K562 (cell line): ENCODE data around the gene CPSF6. TPM values are rescaled to one million over a fixed set of nuclear protein-coding genes. Genes with fewer than 3 reads are reported as not detected.

ENCODE experiments used
- ASH1L ChIP-seq: fragments of 450-650 bp; IDR thresholded peaks from 2 replicates; pipeline ENCODE4 v1.6.1; 2018; ENCODE audit warnings: borderline replicate concordance, mild to moderate bottlenecking, low read depth; ENCODE audit not compliant: partially characterized antibody
- CHD1 ChIP-seq: fragments of 200-600 bp; sonication (generic); IDR thresholded peaks from one replicate; pipeline ENCODE4 v1.6.1; 2012; ENCODE audit warnings: mild to moderate bottlenecking, moderate library complexity, low read length, inconsistent platforms
- POU5F1 ChIP-seq: fragments of 150-350 bp; IDR thresholded peaks from 2 replicates; pipeline ENCODE4 v1.6.1; 2014; ENCODE audit warnings: borderline replicate concordance, low read length, low read depth, mild to moderate bottlenecking; ENCODE audit not compliant: partially characterized antibody
- SNRNP70 ChIP-seq: fragments of 200-400 bp; formaldehyde crosslinking; optimal IDR thresholded peaks from 2 replicates; pipeline ENCODE3; 2017; ENCODE audit warnings: low read depth, low read length
- TFAM ChIP-seq: fragments of 250-450 bp; sonication (Bioruptor Pico); conservative IDR thresholded peaks from 2 replicates; pipeline ENCODE4 v1.5.0; 2021; ENCODE audit warnings: mild to moderate bottlenecking, moderate library complexity
- ZFX ChIP-seq: sonication (generic); formaldehyde crosslinking; IDR thresholded peaks from 2 replicates; pipeline ENCODE4 v1.8.0; 2022; ENCODE audit warnings: mild to moderate bottlenecking, missing genetic modification reagents, moderate library complexity
- ZNF121 ChIP-seq: sonication (generic); formaldehyde crosslinking; conservative IDR thresholded peaks from 2 replicates; pipeline ENCODE4 v1.8.0; 2022; ENCODE audit warnings: missing genetic modification reagents
- polyA plus RNA-seq, 8 experiments: library from polyadenylated mRNA; depleted of rRNA in 4 of 8; stranded (reverse) in 5 of 8; unstranded in 3 of 8; fragments of >200 nt; fragmentation: Nextera tagmentation in 2 of 8; fragmentation: Illumina TruSeq in 1 of 8; extraction: Ambion mirVana in 2 of 8; extraction: Trizol in 1 of 8; gene quantifications; 2 replicates each; pipeline versions ENCODE4 v1.2.1 to v1.2.3, GENCODE V29; 2011 to 2014; ENCODE audit warnings: inconsistent platforms in 1 of 8, missing spikeins in 1 of 8
- total RNA-seq, 7 experiments: library from RNA; depleted of rRNA in 6 of 7; stranded (reverse); fragments of >200 nt in 6 of 7; fragmentation: Illumina TruSeq in 2 of 7; extraction: Trizol in 2 of 7; gene quantifications; 2 replicates each; pipeline versions ENCODE4 v1.2.1 to v1.2.3, GENCODE V29; 2011 to 2021; ENCODE audit warnings: low replicate concordance in 1 of 7
- TF ChIP-seq, protein P1 (sequence below): fragments of 450-650 bp; IDR thresholded peaks from 2 replicates; pipeline ENCODE4 v1.6.1; 2016; ENCODE audit warnings: low read depth, mild to moderate bottlenecking, moderate library complexity
- TF ChIP-seq, protein P2 (sequence below): sonication (generic); formaldehyde crosslinking; IDR thresholded peaks from 2 replicates; pipeline ENCODE4 v1.8.1; 2023; ENCODE audit warnings: mild to moderate bottlenecking, missing genetic modification reagents
- TF ChIP-seq, protein P3 (sequence below): sonication (generic); formaldehyde crosslinking; IDR thresholded peaks from 2 replicates; pipeline ENCODE4 v1.8.0; 2023; ENCODE audit warnings: missing genetic modification reagents, mild to moderate bottlenecking, borderline replicate concordance
- TF ChIP-seq, protein P4 (sequence below), 2 experiments: fragments of 450-650 bp; formaldehyde crosslinking in 1 of 2; IDR thresholded peaks; 2 replicates each; pipeline versions ENCODE4 v1.4.0 to v1.6.1; 2014 to 2020; ENCODE audit warnings: mild to moderate bottlenecking in 2 of 2, borderline replicate concordance in 1 of 2, low read depth in 1 of 2

Gene CPSF6
- total and polyA plus RNA-seq, 9 of the 15 experiments (the other 6 are each of a cell fraction or from before 2014, with no cell fraction given), result 34.3 to 129 (median 77.8) TPM

DNA sequence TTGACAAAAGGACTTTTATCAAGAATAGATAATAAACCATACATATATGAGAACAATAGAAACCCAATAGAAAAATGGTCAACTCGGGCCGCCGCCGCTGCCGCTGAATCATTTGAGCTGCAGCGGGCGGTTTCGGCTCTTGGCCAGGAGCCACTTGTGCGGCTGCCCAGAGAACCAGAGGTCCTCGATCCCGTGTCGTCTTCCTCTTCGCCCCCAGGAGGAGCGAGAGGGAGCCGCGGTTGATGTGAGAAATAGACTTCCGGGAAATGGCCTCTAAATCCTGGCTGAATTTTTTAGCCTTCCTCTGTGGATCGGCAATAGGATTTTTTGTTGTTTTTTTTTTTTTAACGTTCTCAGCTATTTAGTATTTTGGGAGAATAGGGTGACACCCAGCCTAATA, 44.8 kb downstream of the CPSF6 start (continued):
- TF ChIP-seq, protein P1, sequence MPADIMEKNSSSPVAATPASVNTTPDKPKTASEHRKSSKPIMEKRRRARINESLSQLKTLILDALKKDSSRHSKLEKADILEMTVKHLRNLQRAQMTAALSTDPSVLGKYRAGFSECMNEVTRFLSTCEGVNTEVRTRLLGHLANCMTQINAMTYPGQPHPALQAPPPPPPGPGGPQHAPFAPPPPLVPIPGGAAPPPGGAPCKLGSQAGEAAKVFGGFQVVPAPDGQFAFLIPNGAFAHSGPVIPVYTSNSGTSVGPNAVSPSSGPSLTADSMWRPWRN, result no peak
- TF ChIP-seq, protein P2, sequence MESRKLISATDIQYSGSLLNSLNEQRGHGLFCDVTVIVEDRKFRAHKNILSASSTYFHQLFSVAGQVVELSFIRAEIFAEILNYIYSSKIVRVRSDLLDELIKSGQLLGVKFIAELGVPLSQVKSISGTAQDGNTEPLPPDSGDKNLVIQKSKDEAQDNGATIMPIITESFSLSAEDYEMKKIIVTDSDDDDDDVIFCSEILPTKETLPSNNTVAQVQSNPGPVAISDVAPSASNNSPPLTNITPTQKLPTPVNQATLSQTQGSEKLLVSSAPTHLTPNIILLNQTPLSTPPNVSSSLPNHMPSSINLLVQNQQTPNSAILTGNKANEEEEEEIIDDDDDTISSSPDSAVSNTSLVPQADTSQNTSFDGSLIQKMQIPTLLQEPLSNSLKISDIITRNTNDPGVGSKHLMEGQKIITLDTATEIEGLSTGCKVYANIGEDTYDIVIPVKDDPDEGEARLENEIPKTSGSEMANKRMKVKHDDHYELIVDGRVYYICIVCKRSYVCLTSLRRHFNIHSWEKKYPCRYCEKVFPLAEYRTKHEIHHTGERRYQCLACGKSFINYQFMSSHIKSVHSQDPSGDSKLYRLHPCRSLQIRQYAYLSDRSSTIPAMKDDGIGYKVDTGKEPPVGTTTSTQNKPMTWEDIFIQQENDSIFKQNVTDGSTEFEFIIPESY (CRISPR knock-in tag), result no peak
- TF ChIP-seq, protein P3, sequence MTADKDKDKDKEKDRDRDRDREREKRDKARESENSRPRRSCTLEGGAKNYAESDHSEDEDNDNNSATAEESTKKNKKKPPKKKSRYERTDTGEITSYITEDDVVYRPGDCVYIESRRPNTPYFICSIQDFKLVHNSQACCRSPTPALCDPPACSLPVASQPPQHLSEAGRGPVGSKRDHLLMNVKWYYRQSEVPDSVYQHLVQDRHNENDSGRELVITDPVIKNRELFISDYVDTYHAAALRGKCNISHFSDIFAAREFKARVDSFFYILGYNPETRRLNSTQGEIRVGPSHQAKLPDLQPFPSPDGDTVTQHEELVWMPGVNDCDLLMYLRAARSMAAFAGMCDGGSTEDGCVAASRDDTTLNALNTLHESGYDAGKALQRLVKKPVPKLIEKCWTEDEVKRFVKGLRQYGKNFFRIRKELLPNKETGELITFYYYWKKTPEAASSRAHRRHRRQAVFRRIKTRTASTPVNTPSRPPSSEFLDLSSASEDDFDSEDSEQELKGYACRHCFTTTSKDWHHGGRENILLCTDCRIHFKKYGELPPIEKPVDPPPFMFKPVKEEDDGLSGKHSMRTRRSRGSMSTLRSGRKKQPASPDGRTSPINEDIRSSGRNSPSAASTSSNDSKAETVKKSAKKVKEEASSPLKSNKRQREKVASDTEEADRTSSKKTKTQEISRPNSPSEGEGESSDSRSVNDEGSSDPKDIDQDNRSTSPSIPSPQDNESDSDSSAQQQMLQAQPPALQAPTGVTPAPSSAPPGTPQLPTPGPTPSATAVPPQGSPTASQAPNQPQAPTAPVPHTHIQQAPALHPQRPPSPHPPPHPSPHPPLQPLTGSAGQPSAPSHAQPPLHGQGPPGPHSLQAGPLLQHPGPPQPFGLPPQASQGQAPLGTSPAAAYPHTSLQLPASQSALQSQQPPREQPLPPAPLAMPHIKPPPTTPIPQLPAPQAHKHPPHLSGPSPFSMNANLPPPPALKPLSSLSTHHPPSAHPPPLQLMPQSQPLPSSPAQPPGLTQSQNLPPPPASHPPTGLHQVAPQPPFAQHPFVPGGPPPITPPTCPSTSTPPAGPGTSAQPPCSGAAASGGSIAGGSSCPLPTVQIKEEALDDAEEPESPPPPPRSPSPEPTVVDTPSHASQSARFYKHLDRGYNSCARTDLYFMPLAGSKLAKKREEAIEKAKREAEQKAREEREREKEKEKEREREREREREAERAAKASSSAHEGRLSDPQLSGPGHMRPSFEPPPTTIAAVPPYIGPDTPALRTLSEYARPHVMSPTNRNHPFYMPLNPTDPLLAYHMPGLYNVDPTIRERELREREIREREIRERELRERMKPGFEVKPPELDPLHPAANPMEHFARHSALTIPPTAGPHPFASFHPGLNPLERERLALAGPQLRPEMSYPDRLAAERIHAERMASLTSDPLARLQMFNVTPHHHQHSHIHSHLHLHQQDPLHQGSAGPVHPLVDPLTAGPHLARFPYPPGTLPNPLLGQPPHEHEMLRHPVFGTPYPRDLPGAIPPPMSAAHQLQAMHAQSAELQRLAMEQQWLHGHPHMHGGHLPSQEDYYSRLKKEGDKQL (CRISPR knock-in tag), result no peak
- TF ChIP-seq, protein P4, sequence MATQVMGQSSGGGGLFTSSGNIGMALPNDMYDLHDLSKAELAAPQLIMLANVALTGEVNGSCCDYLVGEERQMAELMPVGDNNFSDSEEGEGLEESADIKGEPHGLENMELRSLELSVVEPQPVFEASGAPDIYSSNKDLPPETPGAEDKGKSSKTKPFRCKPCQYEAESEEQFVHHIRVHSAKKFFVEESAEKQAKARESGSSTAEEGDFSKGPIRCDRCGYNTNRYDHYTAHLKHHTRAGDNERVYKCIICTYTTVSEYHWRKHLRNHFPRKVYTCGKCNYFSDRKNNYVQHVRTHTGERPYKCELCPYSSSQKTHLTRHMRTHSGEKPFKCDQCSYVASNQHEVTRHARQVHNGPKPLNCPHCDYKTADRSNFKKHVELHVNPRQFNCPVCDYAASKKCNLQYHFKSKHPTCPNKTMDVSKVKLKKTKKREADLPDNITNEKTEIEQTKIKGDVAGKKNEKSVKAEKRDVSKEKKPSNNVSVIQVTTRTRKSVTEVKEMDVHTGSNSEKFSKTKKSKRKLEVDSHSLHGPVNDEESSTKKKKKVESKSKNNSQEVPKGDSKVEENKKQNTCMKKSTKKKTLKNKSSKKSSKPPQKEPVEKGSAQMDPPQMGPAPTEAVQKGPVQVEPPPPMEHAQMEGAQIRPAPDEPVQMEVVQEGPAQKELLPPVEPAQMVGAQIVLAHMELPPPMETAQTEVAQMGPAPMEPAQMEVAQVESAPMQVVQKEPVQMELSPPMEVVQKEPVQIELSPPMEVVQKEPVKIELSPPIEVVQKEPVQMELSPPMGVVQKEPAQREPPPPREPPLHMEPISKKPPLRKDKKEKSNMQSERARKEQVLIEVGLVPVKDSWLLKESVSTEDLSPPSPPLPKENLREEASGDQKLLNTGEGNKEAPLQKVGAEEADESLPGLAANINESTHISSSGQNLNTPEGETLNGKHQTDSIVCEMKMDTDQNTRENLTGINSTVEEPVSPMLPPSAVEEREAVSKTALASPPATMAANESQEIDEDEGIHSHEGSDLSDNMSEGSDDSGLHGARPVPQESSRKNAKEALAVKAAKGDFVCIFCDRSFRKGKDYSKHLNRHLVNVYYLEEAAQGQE (IDR thresholded peaks at IDR 0.05; ENCODE audit: borderline replicate concordance), result peak; percentile 41; the same call in 1 of the 2 replicates
- TF ChIP-seq, protein P4 (CRISPR knock-in tag; IDR thresholded peaks at IDR 0.05; ENCODE audit: low read depth), result no peak
- TF ChIP-seq ASH1L (no peak), SNRNP70 (no peak), POU5F1 (no peak), TFAM (CRISPR knock-in tag) (no peak), ZNF121 (no peak), CHD1 (no peak), ZFX (no peak)
